Nephron (organoid): ENCODE data around the gene GRIK3.

Source experiments
- H3K27ac Mint-ChIP-seq, 3 experiments: 2 replicates each; pipeline ENCODE4 v1.8.0; 2020; ENCODE audit warnings: mixed read lengths in 3 of 3, mild to moderate bottlenecking in 2 of 3, moderate library complexity in 1 of 3
- H3K27me3 Mint-ChIP-seq: 2 replicates; pipeline ENCODE4 v1.8.0; 2021; ENCODE audit warnings: low read depth, mild to moderate bottlenecking, moderate library complexity, mixed read lengths
- H3K36me3 Mint-ChIP-seq: 2 replicates; pipeline ENCODE4 v1.8.0; 2020; ENCODE audit warnings: low read depth, mixed read lengths
- H3K4me1 Mint-ChIP-seq: 2 replicates; pipeline ENCODE4 v1.8.0; 2020; ENCODE audit warnings: mixed read lengths
- H3K4me3 Mint-ChIP-seq, 3 experiments: 2 replicates each; pipeline ENCODE4 v1.8.0; 2020; ENCODE audit warnings: mild to moderate bottlenecking in 3 of 3, mixed read lengths in 3 of 3, moderate library complexity in 2 of 3
- H3K9me3 Mint-ChIP-seq: 2 replicates; pipeline ENCODE4 v1.8.0; 2020; ENCODE audit warnings: mixed read lengths
- CTCF ChIP-seq, 3 experiments: fragments of 200-600 bp; sonication (generic); IDR thresholded peaks; one replicate each; pipeline ENCODE4 v1.5.0; 2021; ENCODE audit warnings: antibody characterized with exemption in 3 of 3; ENCODE audit not compliant: unreplicated experiment in 3 of 3

Gene GRIK3

GRCh38 chr1:36844917-36845316 lies 189.4 kb downstream of the GRIK3 start:
- no peak overlapping the region for H3K27ac Mint-ChIP-seq
- no peak for TF ChIP-seq CTCF (IDR thresholded peaks at IDR 0.05; ENCODE audit: unreplicated experiment in 3 of 3)
- no peaks in the 10 kb centered on the region for H3K36me3 Mint-ChIP-seq
- H3K9me3 Mint-ChIP-seq = no peaks in the 10 kb centered on the region
- peaks cover 58% of the 10 kb centered on the region for H3K27me3 Mint-ChIP-seq
- no peak overlapping the region for H3K4me3 Mint-ChIP-seq
- H3K4me1 Mint-ChIP-seq = no peaks in the 10 kb centered on the region

DNA sequence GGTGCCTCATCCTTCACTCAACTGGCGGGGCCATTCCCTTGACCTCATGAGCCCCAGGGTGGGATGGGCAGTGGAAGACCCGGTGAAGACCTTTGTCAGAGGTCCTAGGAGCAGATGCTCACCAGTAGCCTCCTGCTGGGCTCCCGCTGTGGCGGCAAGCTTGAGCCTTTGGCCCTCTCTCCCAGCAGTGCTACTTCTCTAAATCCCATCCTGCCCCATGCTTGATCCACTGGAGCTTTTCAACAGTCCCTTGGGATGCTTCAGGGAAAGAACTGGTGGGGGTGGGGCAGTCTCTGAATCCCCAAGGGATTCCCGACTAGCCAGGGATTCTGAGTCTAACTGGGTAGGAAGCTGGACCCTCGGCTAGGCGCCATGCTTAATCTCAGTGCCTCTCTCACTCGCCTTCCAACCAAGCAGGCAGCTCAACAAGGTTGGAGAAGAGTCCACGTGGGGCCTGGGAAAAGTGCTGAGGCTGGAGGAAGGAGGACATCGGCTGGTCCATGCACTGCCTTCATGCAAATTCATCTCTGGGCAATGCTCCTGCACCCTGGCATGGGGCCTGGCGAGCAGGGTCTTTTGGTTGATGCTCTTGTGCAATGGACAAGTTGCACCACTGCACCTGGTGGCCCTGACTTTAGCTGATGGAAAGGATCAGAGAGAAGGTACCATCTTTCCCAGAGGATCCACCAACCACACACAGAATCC lies 190.3 kb downstream of the GRIK3 start:
- Mint-ChIP-seq H3K27ac (no peak overlapping the region), H3K9me3 (no peaks in the 10 kb centered on the region), H3K36me3 (no peaks in the 10 kb centered on the region), H3K4me1 (no peaks in the 10 kb centered on the region), H3K27me3 (peaks cover 53% of the 10 kb centered on the region), H3K4me3 (no peak overlapping the region)
- no peak for TF ChIP-seq CTCF (IDR thresholded peaks at IDR 0.05; ENCODE audit: unreplicated experiment in 3 of 3)

- Mint-ChIP-seq H3K36me3 (no peaks in the 10 kb centered on the region), H3K4me3 (no peak overlapping the region), H3K27me3 (peaks cover 47% of the 10 kb centered on the region), H3K4me1 (no peaks in the 10 kb centered on the region), H3K27ac (no peak overlapping the region), H3K9me3 (no peaks in the 10 kb centered on the region)
- no peak for TF ChIP-seq CTCF (IDR thresholded peaks at IDR 0.05; ENCODE audit: unreplicated experiment in 3 of 3)
These were observed 191.3 kb downstream of the GRIK3 start for GRCh38 chr1:36843027-36843426.

DNA sequence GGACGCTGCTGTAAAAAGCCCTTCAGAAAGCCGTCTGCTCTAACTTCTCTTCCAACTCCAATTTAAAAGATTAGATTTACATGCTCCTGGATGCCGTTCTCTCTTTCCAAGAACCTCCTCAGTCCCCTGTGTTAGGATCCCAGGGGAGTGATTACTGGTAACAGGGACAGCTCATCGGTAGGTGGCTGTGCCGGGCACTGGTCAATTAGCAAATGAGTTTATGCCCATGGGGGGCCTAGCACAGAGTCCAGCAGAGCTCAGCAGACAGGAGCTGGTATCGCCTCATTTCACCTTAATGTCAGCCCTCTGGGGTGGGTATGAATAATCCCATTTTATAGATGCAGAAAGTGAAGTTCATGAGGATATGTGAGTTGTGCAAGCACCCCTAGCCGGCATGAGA lies 191.9 kb downstream of the GRIK3 start:
- no peaks in the 10 kb centered on the region for H3K9me3 Mint-ChIP-seq
- no peaks in the 10 kb centered on the region for H3K4me1 Mint-ChIP-seq
- peaks cover 45% of the 10 kb centered on the region for H3K27me3 Mint-ChIP-seq
- H3K27ac Mint-ChIP-seq = no peak overlapping the region
- H3K4me3 Mint-ChIP-seq = no peak overlapping the region
- TF ChIP-seq CTCF (IDR thresholded peaks at IDR 0.05; ENCODE audit: unreplicated experiment in 3 of 3) = no peak
- no peaks in the 10 kb centered on the region for H3K36me3 Mint-ChIP-seq

DNA sequence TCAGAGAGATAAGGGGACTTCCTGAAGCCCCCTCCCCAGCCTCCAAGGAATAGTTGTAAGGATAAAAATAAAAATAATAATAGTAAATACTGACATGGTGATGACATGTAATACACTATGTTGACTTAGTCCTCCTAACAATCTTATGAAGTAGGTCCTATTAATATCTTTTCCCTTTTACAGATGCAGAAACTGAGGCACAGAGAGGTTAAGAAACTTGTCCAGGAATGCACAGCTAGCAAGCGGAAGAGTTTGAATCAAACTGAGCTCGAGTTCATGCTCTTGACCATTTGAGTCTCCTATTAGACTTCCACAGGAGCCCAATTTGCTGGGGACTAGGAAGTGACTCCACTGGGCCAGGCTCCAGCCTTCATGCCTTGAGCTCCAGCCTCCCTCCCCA lies 194.8 kb downstream of the GRIK3 start:
- Mint-ChIP-seq H3K4me1 (peaks cover 5% of the 10 kb centered on the region), H3K27ac (no peak overlapping the region)

More for the DNA sequence above, 194.8 kb downstream of the GRIK3 start:
- Mint-ChIP-seq H3K4me3 (no peak overlapping the region), H3K9me3 (no peaks in the 10 kb centered on the region), H3K36me3 (no peaks in the 10 kb centered on the region), H3K27me3 (peaks cover 49% of the 10 kb centered on the region)
- TF ChIP-seq CTCF (IDR thresholded peaks at IDR 0.05; ENCODE audit: unreplicated experiment in 3 of 3) = no peak
